ACHN (cell line): ENCODE measurements around the gene NAA30.

ENCODE experiments used
- DNase-seq: peaks from one replicate; pipeline ENCODE4 v3.0.0-alpha.2; 2015
- in situ Hi-C: cut with HindIII; loops from 2 replicates; pipeline ENCODE4 v1.10.0; 2017; ENCODE audit warnings: low sequenced_read_pairs, low pct_ligation_motif_present, low pct_unique_long_range_greater_than_20kb

The NAA30 gene

DNA sequence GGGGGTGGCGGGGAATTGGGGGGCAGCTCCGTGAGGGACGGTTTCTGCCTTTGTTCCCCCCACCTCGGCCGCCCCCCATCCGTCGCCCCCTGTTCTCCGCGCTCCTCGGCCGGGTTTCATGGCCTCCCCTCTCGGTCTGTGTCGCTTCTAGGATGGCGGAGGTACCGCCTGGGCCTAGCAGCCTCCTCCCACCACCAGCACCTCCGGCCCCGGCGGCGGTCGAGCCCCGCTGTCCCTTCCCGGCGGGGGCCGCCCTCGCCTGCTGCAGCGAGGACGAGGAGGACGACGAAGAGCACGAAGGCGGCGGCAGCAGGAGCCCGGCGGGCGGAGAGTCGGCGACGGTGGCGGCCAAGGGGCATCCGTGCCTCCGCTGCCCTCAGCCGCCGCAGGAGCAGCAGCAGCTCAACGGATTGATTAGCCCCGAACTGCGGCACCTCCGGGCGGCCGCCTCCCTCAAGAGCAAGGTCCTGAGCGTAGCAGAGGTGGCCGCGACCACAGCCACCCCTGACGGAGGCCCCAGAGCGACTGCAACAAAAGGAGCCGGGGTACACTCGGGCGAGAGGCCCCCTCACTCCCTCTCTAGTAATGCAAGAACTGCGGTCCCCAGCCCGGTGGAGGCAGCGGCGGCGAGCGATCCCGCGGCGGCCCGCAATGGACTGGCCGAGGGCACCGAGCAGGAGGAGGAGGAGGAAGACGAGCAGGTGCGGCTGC, 575 bp downstream of the NAA30 start:
- in situ Hi-C loops, result no loop called here
- DNase-seq, result peak; percentile 25

DNA sequence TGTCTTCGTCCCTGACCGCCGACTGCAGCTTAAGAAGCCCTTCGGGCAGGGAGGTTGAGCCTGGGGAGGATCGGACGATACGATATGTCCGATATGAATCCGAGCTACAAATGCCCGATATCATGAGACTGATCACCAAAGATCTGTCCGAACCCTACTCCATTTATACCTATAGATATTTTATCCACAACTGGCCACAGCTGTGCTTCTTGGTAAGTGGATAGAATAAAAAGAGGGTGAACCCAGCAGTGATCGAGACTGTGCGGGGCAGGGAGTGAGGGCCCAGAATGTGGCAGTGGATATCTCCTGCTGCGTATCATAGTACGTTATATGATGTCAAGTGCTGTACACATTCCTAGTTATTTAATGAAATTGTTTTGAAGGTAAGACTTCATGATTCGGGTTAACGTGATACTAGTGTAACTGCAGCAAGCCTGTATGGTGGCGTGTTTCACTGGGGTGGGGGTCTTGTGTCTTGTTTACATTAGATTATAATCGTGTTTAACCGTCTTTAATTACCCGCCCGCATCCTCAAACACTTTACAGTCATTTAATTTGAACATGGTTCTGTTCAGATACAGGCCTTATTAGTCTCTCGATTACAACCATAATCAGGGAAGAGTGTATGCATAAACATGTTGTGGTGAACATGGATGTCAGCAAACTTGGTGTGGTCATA, 1.3 kb downstream of the NAA30 start:
- in situ Hi-C loops, result no loop called here
- no peak for DNase-seq

DNA sequence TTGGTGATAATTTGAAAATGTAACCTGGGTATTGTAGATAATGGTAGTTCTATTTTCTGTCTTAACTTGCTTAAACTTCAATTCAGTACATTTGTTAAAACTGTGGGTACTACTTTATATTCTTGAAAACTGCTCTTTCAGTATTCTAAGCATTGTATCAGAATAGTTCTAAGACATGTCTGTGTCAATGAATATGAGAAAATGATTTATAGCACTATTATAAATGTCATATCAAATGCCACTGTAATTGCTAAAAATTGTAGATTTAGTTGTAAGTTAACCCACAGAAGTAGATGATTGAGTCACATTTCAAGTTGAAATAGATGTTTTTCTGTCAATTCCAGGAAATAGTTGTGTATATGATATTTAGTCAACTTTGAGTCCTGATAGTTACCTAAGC, 2.4 kb downstream of the NAA30 start:
- in situ Hi-C loops, result no loop called here

DNA sequence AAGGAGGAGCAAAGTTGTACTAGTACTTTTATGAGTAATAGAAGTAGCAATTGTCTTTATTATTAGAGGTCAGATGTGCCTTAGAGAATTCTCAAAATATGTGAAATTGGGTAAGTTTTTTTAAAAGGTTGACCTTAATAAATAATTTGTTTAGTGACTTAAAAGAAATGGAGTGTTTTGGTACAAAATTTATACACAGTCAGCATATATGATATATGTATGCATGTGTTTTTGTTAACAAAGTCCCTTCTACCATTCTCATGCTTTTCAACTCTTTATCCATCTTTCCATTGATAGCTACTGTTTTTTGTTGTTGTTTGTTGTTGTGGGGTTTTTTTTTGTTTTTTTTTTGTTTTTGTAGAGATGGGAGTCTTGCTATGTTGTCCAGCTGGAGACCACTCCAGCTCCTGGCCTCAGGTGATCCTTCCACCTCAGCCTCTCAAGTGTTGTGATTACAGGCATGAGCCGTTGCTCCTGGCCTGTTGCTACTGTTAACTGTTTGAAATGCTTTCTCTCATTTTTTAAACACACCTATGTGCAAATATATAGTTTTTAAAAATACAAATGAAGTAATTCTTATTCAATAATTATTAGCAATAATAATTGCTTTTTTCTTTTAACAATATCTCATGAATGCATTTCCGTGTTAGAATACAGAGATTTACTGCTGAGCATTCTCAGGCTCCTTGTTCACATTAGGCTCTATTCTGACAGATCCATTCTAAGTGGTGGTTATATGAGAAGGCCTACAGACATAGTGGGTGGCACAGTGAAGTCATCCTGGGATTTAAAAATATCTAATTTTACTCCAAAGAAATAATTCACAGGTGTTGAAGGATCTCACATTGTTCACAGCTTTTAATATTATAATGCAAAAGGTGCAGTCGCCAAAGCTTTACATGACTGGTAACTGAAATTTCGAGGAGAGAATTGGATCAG, 10.4 kb downstream of the NAA30 start:
- DNase-seq, result no peak
- in situ Hi-C loops, result no loop called here

More for the DNA sequence above, 2.4 kb downstream of the NAA30 start:
- DNase-seq, result no peak

- in situ Hi-C loops, result no loop called here
- DNase-seq, result no peak
Observed at GRCh38 chr14:57401501-57401900, 11.1 kb downstream of the NAA30 start.

- in situ Hi-C loops, result no loop called here
- DNase-seq, result no peak
Observed at GRCh38 chr14:57402173-57402852, 11.9 kb downstream of the NAA30 start.

- no peak for DNase-seq
- in situ Hi-C loops, result no loop called here
Observed at GRCh38 chr14:57403521-57403864, 13.1 kb downstream of the NAA30 start.

- in situ Hi-C loops, result no loop called here
- no peak for DNase-seq
Observed at GRCh38 chr14:57405562-57405961, 15.2 kb downstream of the NAA30 start.

GRCh38 chr14:57408037-57408436, 17.7 kb downstream of the NAA30 start:
- DNase-seq, result no peak
- in situ Hi-C loops, result no loop called here

GRCh38 chr14:57408634-57409033, 18.2 kb downstream of the NAA30 start:
- in situ Hi-C loops, result no loop called here
- DNase-seq, result no peak

DNA sequence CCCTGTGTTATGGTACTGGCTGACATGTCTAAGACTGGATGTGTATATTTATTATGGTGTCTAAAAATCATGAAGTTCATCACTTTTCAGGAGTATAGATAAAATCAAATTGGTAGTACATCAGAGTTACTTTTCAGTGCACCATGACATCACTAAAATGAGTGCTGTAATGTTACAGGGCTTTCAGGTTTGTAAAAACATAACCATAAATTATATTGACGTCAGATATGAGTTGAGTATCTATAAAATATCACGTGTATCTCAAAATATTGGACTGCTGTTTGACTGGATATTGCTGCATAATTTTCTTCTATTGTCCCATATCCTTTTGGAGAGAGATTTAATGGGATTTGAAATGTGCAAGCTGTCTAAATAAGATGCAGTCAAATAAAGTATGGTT, 22.0 kb downstream of the NAA30 start:
- in situ Hi-C loops, result no loop called here
- DNase-seq, result no peak

DNA sequence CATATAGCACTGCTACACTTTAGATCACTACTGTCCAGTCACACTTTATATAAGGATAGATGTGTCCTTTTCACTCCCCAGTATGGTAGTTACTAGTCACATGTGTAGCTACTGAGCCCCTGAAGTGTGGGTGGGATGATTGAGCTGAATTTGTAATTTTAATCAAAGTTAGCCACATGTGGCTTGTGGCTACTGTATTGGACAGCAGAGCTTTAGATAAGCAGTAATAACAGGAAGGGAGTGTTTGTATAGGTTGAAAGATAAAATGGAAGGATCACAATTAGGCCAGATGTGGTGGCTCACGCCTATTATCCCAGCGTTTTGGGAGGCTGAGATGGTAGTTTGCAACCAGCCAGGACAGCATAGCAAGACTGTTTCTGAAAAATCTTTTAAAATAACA, 23.5 kb downstream of the NAA30 start:
- in situ Hi-C loops, result no loop called here
- no peak for DNase-seq

GRCh38 chr14:57417228-57417627, 26.8 kb downstream of the NAA30 start:
- no peak for DNase-seq
- in situ Hi-C loops, result no loop called here

GRCh38 chr14:57418999-57419398, 28.6 kb downstream of the NAA30 start:
- no peak for DNase-seq
- in situ Hi-C loops, result no loop called here

DNA sequence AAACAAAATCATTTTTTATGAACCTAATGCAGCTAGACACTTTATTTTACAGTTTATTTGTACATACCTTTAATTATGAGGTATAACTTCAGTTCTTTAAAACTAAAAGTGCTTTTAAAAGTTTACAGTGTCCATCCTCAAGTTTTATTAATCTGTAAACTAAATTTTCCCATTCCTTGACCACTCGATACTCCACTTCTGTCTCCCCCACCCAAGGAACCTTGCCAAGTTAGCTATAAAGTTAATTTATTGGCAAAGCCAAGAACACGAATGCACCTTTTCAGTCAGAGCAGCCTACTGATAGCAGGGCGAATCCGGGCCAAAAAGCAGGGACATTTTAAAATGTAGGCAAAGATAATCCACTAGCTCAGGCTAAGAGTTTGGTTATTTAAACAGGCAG, 29.6 kb downstream of the NAA30 start:
- in situ Hi-C loops, result no loop called here
- no peak for DNase-seq

- in situ Hi-C loops, result no loop called here
- no peak for DNase-seq
Observed at GRCh38 chr14:57420986-57421385, 30.6 kb downstream of the NAA30 start.

DNA sequence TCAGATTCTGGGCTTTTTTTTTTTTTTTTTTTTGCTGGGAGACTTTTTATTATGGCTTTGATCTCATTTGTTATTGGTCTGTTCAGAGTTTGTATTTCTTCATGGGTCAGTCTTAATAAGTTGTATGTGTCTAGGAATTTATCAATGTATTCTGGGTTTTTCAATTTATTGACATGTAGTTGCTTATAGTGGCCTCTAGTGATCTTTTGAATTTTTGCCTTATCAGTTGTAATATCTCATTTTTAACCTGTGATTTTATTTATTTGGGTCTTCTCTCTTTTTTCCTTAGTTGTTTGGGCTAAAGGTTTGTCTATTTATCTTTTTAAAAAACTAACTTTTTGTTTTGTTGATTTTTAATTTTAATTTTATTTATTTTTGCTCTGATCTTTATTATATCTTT, 45.5 kb downstream of the NAA30 start:
- DNase-seq, result no peak
- in situ Hi-C loops, result no loop called here

- no peak for DNase-seq
- in situ Hi-C loops, result no loop called here
Observed at GRCh38 chr14:57461777-57462320, 71.5 kb downstream of the NAA30 start.

DNA sequence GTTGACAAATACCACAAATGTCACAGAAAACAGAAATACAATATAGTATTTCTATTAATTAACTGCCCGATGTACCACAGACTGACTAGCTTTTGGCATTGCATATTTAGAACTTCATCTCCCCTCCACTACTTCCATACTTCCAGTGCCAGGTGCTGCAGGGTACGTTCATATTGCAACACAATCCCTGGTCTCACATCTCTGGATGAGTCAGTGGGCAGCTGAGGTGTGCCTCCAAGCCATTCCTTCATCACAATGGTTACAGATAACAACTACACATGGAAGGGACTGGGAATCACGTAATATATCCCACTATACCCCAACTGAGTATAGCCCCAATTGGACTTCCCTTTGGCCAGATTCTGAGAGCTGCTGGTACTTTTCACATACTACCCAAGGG, 72.2 kb downstream of the NAA30 start:
- in situ Hi-C loops, result no loop called here
- no peak for DNase-seq
